ENCODE measurements around the gene LETMD1. TPM values are rescaled to one million over a fixed set of nuclear protein-coding genes. Genes with fewer than 3 reads are reported as not detected.

LETMD1 gene
- total and polyA plus RNA-seq, 9 donors, result 53.5 to 122 (median 69.2) TPM

DNA sequence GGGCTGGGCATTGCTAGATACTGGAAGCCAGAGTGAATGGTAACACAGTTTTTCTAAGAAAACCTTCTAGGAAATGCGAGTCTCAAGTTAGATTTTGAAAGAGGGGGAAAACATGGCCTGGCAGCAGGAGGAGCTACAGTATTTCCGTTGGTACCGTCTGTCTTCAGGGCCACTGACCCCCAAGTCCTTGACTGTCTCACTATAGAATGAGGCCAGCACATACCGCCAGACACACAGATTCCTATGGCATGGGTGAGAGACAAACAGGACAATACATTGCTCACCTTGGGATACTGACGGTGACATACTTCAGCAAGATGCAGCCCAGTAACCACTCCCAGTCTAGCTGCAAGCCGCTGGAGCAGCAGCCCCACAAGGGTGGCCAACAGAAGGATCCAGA lies 43.6 kb upstream of the LETMD1 start:
- Histone ChIP-seq H3K27ac (no peak overlapping the region), H3K36me3 (no peaks in the 10 kb centered on the region), H3K9me3 (no peaks in the 10 kb centered on the region), H3K4me1 (ENCODE audit: insufficient read depth) (no peaks in the 10 kb centered on the region), H3K4me3 (no peak overlapping the region), H3K27me3 (no peaks in the 10 kb centered on the region)
- intact Hi-C loops (cut with DNase I), result no loop called here
- DNase-seq, result no peak
- TF ChIP-seq EP300 (IDR thresholded peaks at IDR 0.05) (no peak), POLR2A (IDR thresholded peaks at IDR 0.05) (no peak)
- TF ChIP-seq, protein P1, sequence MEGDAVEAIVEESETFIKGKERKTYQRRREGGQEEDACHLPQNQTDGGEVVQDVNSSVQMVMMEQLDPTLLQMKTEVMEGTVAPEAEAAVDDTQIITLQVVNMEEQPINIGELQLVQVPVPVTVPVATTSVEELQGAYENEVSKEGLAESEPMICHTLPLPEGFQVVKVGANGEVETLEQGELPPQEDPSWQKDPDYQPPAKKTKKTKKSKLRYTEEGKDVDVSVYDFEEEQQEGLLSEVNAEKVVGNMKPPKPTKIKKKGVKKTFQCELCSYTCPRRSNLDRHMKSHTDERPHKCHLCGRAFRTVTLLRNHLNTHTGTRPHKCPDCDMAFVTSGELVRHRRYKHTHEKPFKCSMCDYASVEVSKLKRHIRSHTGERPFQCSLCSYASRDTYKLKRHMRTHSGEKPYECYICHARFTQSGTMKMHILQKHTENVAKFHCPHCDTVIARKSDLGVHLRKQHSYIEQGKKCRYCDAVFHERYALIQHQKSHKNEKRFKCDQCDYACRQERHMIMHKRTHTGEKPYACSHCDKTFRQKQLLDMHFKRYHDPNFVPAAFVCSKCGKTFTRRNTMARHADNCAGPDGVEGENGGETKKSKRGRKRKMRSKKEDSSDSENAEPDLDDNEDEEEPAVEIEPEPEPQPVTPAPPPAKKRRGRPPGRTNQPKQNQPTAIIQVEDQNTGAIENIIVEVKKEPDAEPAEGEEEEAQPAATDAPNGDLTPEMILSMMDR (IDR thresholded peaks at IDR 0.05), result no peak
- WGBS, 3 donors, result 56 to 68% (median 67%) methylated on average over 6 of the region's 6 CpGs

DNA sequence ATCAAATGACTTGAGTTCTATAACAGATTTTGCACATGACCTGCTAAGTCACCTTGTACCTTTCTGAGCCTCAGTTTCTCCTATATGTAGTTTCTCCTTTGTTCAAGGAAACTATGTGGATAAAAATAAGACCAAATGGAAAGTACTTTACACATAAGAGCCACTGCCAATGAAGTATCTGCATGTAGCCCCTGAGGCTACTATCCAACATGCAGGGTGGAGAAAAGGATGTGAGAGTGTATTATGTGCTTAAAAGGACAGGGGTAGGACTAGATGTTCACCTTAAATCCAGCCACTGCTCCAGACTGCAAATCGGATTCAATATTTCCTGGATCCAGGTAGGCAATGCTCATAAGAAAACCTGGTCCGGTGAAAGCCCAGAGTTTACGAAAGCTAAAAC lies 43.1 kb upstream of the LETMD1 start:
- DNase-seq, result no peak
- WGBS, 3 donors, result 90 to 97% (median 96%) methylated on average over 3 of the region's 3 CpGs
- no peak overlapping the region for H3K4me3 ChIP-seq
- no peak overlapping the region for H3K27ac ChIP-seq
- no peaks in the 10 kb centered on the region for H3K27me3 ChIP-seq
- H3K9me3 ChIP-seq, result no peaks in the 10 kb centered on the region
- peaks cover 4% of the 10 kb centered on the region for H3K4me1 ChIP-seq (ENCODE audit: insufficient read depth)
- intact Hi-C loops (cut with DNase I), result no loop called here
- TF ChIP-seq, protein P1 (IDR thresholded peaks at IDR 0.05), result no peak
- TF ChIP-seq POLR2A (IDR thresholded peaks at IDR 0.05) (no peak), EP300 (IDR thresholded peaks at IDR 0.05) (no peak)
- H3K36me3 ChIP-seq, result no peaks in the 10 kb centered on the region

DNA sequence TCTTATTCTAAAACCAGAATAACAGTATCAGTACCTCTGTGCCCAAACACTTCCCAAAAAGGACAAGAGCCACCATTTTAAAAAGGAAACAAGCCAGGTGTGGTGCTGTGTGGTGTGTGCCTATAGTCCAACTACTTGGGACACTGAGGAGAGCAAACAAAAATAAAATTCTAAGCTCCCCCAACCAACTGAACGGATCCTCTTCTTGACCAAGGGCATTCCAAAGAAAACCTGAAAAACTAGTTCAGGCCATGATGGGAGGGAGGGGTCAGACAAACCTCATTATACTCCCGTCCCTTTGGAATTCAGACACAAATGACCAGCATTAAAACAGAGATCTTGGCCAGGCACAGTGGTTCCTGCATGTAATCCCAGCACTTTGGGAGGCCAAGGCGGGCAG lies 42.5 kb upstream of the LETMD1 start:
- H3K27ac ChIP-seq, result no peak overlapping the region
- peaks cover 5% of the 10 kb centered on the region for H3K4me1 ChIP-seq (ENCODE audit: insufficient read depth)
- no peak overlapping the region for H3K4me3 ChIP-seq
- TF ChIP-seq EP300 (IDR thresholded peaks at IDR 0.05), result no peak
- TF ChIP-seq, protein P1 (IDR thresholded peaks at IDR 0.05), result no peak
- TF ChIP-seq POLR2A (IDR thresholded peaks at IDR 0.05), result no peak
- H3K36me3 ChIP-seq, result no peaks in the 10 kb centered on the region
- WGBS, 3 donors, result 89 to 95% (median 92%) methylated on average over 3 of the region's 3 CpGs
- H3K27me3 ChIP-seq, result no peaks in the 10 kb centered on the region
- intact Hi-C loops (cut with DNase I), result no loop called here
- no peaks in the 10 kb centered on the region for H3K9me3 ChIP-seq
- DNase-seq, result no peak

DNA sequence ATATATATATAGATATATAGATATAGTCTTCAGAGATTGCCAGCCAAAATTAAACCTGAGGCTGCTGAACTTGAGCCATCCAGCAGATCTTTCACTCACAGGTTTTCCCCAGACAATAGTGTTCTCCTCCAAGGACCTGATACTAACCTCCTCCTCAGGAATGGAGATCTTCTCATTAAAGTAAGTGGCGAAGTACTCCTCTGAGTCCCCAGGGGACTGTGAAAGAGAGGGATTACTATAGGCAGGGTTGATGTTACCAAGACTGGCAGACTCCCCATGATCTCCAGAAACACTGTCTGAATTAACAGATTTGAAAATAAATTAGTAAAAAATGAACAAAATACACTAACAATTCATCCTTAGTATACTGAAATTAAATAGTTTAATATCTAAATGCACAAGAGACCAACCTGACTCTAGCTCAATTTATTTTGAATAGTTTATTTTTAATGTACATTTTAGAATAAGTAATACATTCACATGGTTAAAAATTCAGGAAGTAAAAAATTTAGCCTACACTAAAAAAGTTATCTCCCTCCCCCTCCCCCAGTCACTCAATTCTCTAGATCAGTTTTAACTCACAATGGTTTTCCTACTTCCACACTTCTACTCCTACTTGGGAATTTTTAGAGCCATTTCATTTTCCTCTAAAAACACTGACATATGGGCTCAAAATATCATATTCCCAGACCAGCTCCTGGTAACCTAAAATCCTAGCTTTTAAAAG lies 39.6 kb upstream of the LETMD1 start:
- peaks cover 5% of the 10 kb centered on the region for H3K4me1 ChIP-seq (ENCODE audit: insufficient read depth)
- DNase-seq, result no peak
- no peaks in the 10 kb centered on the region for H3K9me3 ChIP-seq
- intact Hi-C loops (cut with DNase I), result no loop called here
- 92 to 100% (median 96%) methylated on average over 1 of the region's 1 CpG for WGBS, 3 donors
- no peaks in the 10 kb centered on the region for H3K27me3 ChIP-seq
- H3K4me3 ChIP-seq, result no peak overlapping the region
- H3K36me3 ChIP-seq, result no peaks in the 10 kb centered on the region
- no peak overlapping the region for H3K27ac ChIP-seq
- TF ChIP-seq, protein P1 (IDR thresholded peaks at IDR 0.05), result no peak
- TF ChIP-seq EP300 (IDR thresholded peaks at IDR 0.05) (no peak), POLR2A (IDR thresholded peaks at IDR 0.05) (no peak)

Measured in ovary (tissue), 9 donors.